ENCODE results near the gene PSEN2.
A peak's percentile ranks its signal among the peaks of the same experiment; 100 is the strongest.

PSEN2 gene

GRCh38 chr1:226940029-226940805, 69.8 kb downstream of the PSEN2 start, which contains the start of gene COQ8A:
Gene COQ8A, plus strand, starts transcription at chr1:226940294. Its CDS starts 21,092 bp downstream, at chr1:226961386.
- no peak for TF ChIP-seq GABPA (IDR thresholded peaks at IDR 0.05; ENCODE audit: low read depth)
- peak; percentile 70; the same call in 1 of the 2 replicates for TF ChIP-seq SPI1 (IDR thresholded peaks at IDR 0.05; ENCODE audit: borderline replicate concordance, low read depth)
- DNase-seq (ENCODE audit: low read depth in 1 of 2, low spot score in 1 of 2): peak; percentile 98 to 99
- Histone ChIP-seq H3K27me3 (ENCODE audit: insufficient read depth, poor library complexity, severe bottlenecking) (no peaks in the 10 kb centered on the region), H3K4me3 (replicated peaks; ENCODE audit: insufficient read depth, low read length) (peak within 1 kb of the TSS; percentile 94), H3K27ac (replicated peaks) (peak within 1 kb of the TSS; percentile 99)

GRCh38 chr1:226940806-226941067, 70.3 kb downstream of the PSEN2 start:
- H3K27ac ChIP-seq (replicated peaks): peak overlapping the region; percentile 91
- H3K4me3 ChIP-seq (replicated peaks; ENCODE audit: insufficient read depth, low read length): peak overlapping the region; percentile 94
- DNase-seq (ENCODE audit: low read depth in 1 of 2, low spot score in 1 of 2): no peak
- no peaks in the 10 kb centered on the region for H3K27me3 ChIP-seq (ENCODE audit: insufficient read depth, poor library complexity, severe bottlenecking)
- no peak for TF ChIP-seq REST (IDR thresholded peaks at IDR 0.05; ENCODE audit: insufficient replicate concordance, low read depth)
- TF ChIP-seq CTCF (IDR thresholded peaks at IDR 0.05; ENCODE audit: insufficient read depth, low read length): no peak
- no peak for TF ChIP-seq SPI1 (IDR thresholded peaks at IDR 0.05; ENCODE audit: borderline replicate concordance, low read depth)
- no peak for TF ChIP-seq POLR2AphosphoS5 (IDR thresholded peaks at IDR 0.05; ENCODE audit: low read depth)
- no peak for TF ChIP-seq GABPA (IDR thresholded peaks at IDR 0.05; ENCODE audit: low read depth)

- H3K4me3 ChIP-seq (replicated peaks; ENCODE audit: insufficient read depth, low read length): peak overlapping the region; percentile 94
- no peak overlapping the region for H3K27ac ChIP-seq (replicated peaks)
- TF ChIP-seq SPI1 (IDR thresholded peaks at IDR 0.05; ENCODE audit: borderline replicate concordance, low read depth): no peak
- no peak for TF ChIP-seq GABPA (IDR thresholded peaks at IDR 0.05; ENCODE audit: low read depth)
- no peak for TF ChIP-seq REST (IDR thresholded peaks at IDR 0.05; ENCODE audit: insufficient replicate concordance, low read depth)
- no peak for TF ChIP-seq POLR2AphosphoS5 (IDR thresholded peaks at IDR 0.05; ENCODE audit: low read depth)
- no peak for TF ChIP-seq CTCF (IDR thresholded peaks at IDR 0.05; ENCODE audit: insufficient read depth, low read length)
- no peak for DNase-seq (ENCODE audit: low read depth in 1 of 2, low spot score in 1 of 2)
- H3K27me3 ChIP-seq (ENCODE audit: insufficient read depth, poor library complexity, severe bottlenecking): no peaks in the 10 kb centered on the region
These were observed 72.0 kb downstream of the PSEN2 start for GRCh38 chr1:226942392-226942791.

GRCh38 chr1:226943156-226943555, 72.7 kb downstream of the PSEN2 start:
- Histone ChIP-seq H3K27ac (replicated peaks) (no peak overlapping the region), H3K27me3 (ENCODE audit: insufficient read depth, poor library complexity, severe bottlenecking) (no peaks in the 10 kb centered on the region), H3K4me3 (replicated peaks; ENCODE audit: insufficient read depth, low read length) (no peak overlapping the region)
- no peak for DNase-seq (ENCODE audit: low read depth in 1 of 2, low spot score in 1 of 2)
- TF ChIP-seq REST (IDR thresholded peaks at IDR 0.05; ENCODE audit: insufficient replicate concordance, low read depth): no peak
- TF ChIP-seq SPI1 (IDR thresholded peaks at IDR 0.05; ENCODE audit: borderline replicate concordance, low read depth): no peak
- no peak for TF ChIP-seq CTCF (IDR thresholded peaks at IDR 0.05; ENCODE audit: insufficient read depth, low read length)
- TF ChIP-seq POLR2AphosphoS5 (IDR thresholded peaks at IDR 0.05; ENCODE audit: low read depth): no peak
- TF ChIP-seq GABPA (IDR thresholded peaks at IDR 0.05; ENCODE audit: low read depth): no peak
